ENCODE data around the gene CEP162. TPM values are rescaled to one million over a fixed set of nuclear protein-coding genes. Genes with fewer than 3 reads are reported as not detected.

The CEP162 gene
- total RNA-seq, 4 donors from 2014 or later = 7.5 to 9.3 (median 7.8) TPM

- peaks cover 6 to 16% (median 9%) of the 10 kb centered on the region in 4 donors for H3K4me1 ChIP-seq
- TF ChIP-seq EP300 (IDR thresholded peaks at IDR 0.05) = no peak
- TF ChIP-seq POLR2AphosphoS5 (IDR thresholded peaks at IDR 0.05) = no peak
- TF ChIP-seq POLR2A (IDR thresholded peaks at IDR 0.05; ENCODE audit: low read depth) = no peak
- no peak for TF ChIP-seq CTCF (IDR thresholded peaks at IDR 0.05)
- no peaks in the 10 kb centered on the region for H3K27me3 ChIP-seq
- intact Hi-C loops (cut with DNase I) = loop anchor here (5.0 kb wide), 1 partner anchor 340 kb away; no protein-coding TSS in a partner anchor
- WGBS = 89% methylated on average over 4 of the region's 4 CpGs
- H3K9me3 ChIP-seq = no peaks in the 10 kb centered on the region
- no peak overlapping the region for H3K27ac ChIP-seq (replicated peaks in 1 of 4)
- DNase-seq (ENCODE audit: extremely low spot score) = no peak
- no peak overlapping the region for H3K4me3 ChIP-seq
- peaks cover 0 to 17% (median 0%) of the 10 kb centered on the region in 4 donors for H3K36me3 ChIP-seq
Observed at GRCh38 chr6:84222426-84222825, 5.0 kb downstream of the CEP162 start.

- intact Hi-C loops (cut with DNase I) = loop anchor here (5.0 kb wide), 1 partner anchor 339 kb away; no protein-coding TSS in a partner anchor
- no peak for TF ChIP-seq POLR2A (IDR thresholded peaks at IDR 0.05; ENCODE audit: low read depth)
- TF ChIP-seq EP300 (IDR thresholded peaks at IDR 0.05) = no peak
- no peak for TF ChIP-seq POLR2AphosphoS5 (IDR thresholded peaks at IDR 0.05)
- TF ChIP-seq CTCF (IDR thresholded peaks at IDR 0.05) = peak; percentile 21 to 52 (median 46)
- Histone ChIP-seq H3K4me1 (peaks cover 0 to 8% (median 2%) of the 10 kb centered on the region in 4 donors), H3K36me3 (peaks cover 0 to 24% (median 0%) of the 10 kb centered on the region in 4 donors), H3K27ac (replicated peaks in 1 of 4) (no peak overlapping the region), H3K27me3 (no peaks in the 10 kb centered on the region), H3K4me3 (no peak overlapping the region), H3K9me3 (no peaks in the 10 kb centered on the region)
- no peak for DNase-seq (ENCODE audit: extremely low spot score)
- 79% methylated on average over 3 of the region's 3 CpGs for WGBS
Observed at GRCh38 chr6:84220809-84221409, 6.5 kb downstream of the CEP162 start.

GRCh38 chr6:84218091-84218490 is 9.4 kb downstream of the CEP162 start:
- 80% methylated on average over 3 of the region's 3 CpGs for WGBS
- H3K9me3 ChIP-seq = no peaks in the 10 kb centered on the region
- H3K27ac ChIP-seq (replicated peaks in 1 of 4) = no peak overlapping the region
- no peaks in the 10 kb centered on the region for H3K27me3 ChIP-seq
- H3K4me3 ChIP-seq = no peak overlapping the region
- DNase-seq (ENCODE audit: extremely low spot score) = no peak
- H3K36me3 ChIP-seq = peaks cover 3 to 44% (median 11%) of the 10 kb centered on the region in 4 donors
- TF ChIP-seq POLR2A (IDR thresholded peaks at IDR 0.05; ENCODE audit: low read depth) (no peak), CTCF (IDR thresholded peaks at IDR 0.05) (no peak), EP300 (IDR thresholded peaks at IDR 0.05) (no peak), POLR2AphosphoS5 (IDR thresholded peaks at IDR 0.05) (no peak)
- H3K4me1 ChIP-seq = no peaks in the 10 kb centered on the region
- intact Hi-C loops (cut with DNase I) = loop anchor here (10.0 kb wide), 1 partner anchor 1477 kb away; no protein-coding TSS in a partner anchor

GRCh38 chr6:84213217-84213616 is 14.2 kb downstream of the CEP162 start:
- 95% methylated on average over 1 of the region's 1 CpG for WGBS
- no peak for TF ChIP-seq POLR2AphosphoS5 (IDR thresholded peaks at IDR 0.05)
- TF ChIP-seq EP300 (IDR thresholded peaks at IDR 0.05) = no peak
- no peak for TF ChIP-seq CTCF (IDR thresholded peaks at IDR 0.05)
- TF ChIP-seq POLR2A (IDR thresholded peaks at IDR 0.05; ENCODE audit: low read depth) = no peak
- intact Hi-C loops (cut with DNase I) = loop anchor here (10.0 kb wide), 1 partner anchor 1482 kb away; no protein-coding TSS in a partner anchor
- Histone ChIP-seq H3K4me1 (no peaks in the 10 kb centered on the region), H3K9me3 (no peaks in the 10 kb centered on the region), H3K36me3 (peaks cover 3 to 61% (median 21%) of the 10 kb centered on the region in 4 donors), H3K27me3 (no peaks in the 10 kb centered on the region), H3K4me3 (no peak overlapping the region), H3K27ac (replicated peaks in 1 of 4) (no peak overlapping the region)
- DNase-seq (ENCODE audit: extremely low spot score) = no peak
